Measurements from ENCODE around the gene QPCT.
"Not testable (repeated sequence)": the region's sequence is repeated elsewhere in the genome, so short reads cannot be mapped to it uniquely, and the experiment has no call there.

QPCT gene

GRCh38 chr2:37391711-37392110 is 47.3 kb downstream of the QPCT start:
- DNase-seq (ENCODE audit: low spot score) = no peak

DNA sequence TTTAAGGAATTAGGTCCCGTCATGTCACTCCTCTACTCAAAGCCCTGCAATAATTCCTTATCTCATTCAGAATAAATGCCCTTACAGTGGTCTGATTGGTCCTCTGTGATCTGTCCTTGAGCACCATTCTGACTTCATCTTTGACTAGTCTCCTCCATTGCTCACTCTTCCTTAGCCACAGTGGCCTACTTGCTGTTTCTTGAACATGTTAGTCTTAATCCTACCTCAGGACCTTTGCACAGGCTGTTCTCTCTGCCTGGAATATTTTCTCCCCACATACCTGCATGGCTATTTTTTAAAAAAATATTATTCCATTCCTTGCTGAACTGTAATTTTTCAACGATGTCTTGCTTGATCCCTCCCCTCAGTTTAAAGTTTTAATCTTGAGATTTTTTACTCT is 48.0 kb downstream of the QPCT start:
- DNase-seq (ENCODE audit: low spot score) = no peak

- no peak for DNase-seq (ENCODE audit: low spot score)
These were observed 49.8 kb downstream of the QPCT start for GRCh38 chr2:37394263-37394662.

GRCh38 chr2:37394796-37395555 is 50.5 kb downstream of the QPCT start:
- DNase-seq (ENCODE audit: low spot score) = no peak

- DNase-seq (ENCODE audit: low spot score) = no peak
These were observed 52.6 kb downstream of the QPCT start for GRCh38 chr2:37396890-37397565.

- no peak for DNase-seq (ENCODE audit: low spot score)
These were observed 54.6 kb downstream of the QPCT start for GRCh38 chr2:37398990-37399389.

GRCh38 chr2:37400041-37400440 is 55.6 kb downstream of the QPCT start:
- DNase-seq (ENCODE audit: low spot score) = no peak

DNA sequence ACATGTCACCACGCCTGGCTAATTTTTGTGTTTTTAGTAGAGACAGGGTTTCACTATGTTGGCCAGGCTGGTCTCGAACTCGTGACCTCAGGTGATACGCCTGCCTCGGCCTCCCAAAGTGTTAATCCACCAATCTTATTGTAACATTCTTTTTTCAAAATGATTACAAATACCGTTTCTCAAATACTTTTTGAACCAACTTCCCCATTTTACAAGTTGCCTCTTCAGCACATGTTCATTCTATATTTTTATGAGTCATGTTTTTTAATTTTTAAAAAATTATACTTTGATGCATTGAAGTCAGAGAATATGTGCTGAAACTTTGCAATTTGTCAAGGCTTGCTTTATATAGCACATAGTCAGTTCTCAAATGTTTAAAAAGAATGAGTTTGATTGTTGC is 58.2 kb downstream of the QPCT start:
- no peak for DNase-seq (ENCODE audit: low spot score)

DNA sequence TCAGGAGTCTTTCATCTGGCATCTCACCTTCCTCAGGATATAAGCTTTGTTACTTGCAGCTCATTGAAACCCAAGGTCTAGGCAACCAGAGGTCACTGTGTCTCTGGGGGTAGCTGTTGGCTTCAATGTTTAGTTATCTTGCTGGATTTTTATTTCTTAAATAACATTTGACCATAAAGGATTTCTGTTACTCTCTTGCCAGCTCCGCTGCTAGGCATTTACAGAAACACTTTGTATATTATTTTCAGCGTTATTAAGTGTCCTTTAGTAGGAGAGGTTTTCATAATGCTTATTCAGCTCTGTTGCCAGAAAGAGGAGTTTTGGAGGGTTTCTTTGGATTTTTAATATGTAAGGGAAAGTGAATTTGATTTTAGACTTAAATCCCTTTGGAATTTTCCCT is 61.4 kb downstream of the QPCT start:
- no peak for DNase-seq (ENCODE audit: low spot score)

DNA sequence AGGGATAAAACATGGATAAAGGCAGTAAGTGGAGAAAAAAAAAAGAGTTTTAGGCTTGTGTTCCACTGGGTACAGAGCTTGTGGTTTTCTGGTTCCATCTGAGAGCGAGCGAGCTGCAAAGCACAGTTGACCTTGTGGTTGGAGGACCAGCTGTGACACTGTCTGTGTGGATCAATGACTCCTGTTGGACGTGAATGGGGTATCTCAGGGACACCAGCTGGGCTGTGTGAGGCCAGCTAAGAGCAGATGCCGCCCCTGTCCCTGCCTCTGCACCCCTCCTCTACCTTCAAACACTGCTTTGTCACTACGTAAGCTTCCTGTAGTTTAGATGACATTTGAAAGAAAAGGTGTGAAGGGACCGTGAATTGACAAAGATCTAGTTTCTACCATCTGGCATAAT is 67.8 kb downstream of the QPCT start:
- no peak for DNase-seq (ENCODE audit: low spot score)

DNA sequence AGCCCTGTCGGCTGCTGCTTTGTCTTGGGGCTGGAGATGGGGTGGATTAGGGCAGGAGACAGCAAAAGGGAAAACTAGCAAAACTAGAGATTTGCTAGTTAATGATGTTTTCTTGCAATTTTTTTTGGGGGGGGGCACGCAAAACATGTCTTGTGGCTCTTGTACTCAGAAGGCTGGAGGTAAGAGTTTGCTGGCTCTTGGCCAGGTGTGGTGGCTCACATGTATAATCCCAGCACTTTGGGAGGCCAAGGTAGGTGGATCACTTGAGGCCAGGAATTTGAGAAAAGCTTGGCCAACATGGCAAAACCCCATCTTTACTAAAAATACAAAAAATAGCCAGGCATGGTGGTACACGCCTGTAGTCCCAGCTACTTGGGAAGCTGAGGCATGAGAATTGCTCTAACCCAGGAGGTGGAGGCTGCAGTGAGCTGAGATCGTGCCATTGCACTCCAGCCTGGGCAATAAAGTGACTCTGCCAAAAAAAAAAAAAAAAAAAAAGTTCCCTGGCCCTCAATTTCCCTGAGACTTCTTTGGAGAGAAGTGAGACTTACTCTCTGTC is 69.6 kb downstream of the QPCT start:
- DNase-seq (ENCODE audit: low spot score) = not testable (repeated sequence)

GRCh38 chr2:37414470-37414949 is 70.1 kb downstream of the QPCT start:
- peak; percentile 18 for DNase-seq (ENCODE audit: low spot score)

DNA sequence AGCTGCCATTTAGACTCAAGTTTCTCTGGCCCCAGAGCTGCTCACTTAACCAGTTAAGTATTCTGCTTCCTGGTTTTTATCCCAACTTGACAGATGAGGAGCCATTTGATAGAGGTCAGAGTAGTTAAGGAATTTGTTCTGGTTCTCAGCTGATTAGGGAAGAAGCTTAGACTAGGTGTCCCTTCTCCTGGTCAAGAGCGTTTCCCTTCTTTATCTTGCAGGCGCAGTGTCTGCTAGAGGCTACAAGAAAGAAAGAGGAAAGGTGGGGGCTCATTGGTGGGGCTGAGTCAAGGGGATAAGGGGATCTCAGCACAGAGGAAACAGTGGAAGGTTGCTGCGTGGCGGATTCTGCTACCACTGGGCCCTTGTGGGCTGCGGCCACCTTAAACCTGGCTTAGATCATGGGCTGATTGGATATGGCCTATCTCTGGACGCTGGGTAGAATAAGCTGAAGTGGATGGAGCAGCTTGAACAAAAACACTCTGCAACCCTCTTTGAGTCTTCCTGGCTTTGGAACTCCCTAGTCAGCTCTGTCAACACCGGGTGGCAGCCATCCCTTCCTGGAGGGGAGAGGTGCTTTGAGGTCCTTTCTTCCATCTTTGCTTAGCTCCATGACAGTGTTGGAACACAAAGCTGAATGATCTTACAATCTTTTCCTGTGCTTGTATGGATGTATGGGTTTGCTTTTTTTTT is 70.8 kb downstream of the QPCT start:
- no peak for DNase-seq (ENCODE audit: low spot score)

GRCh38 chr2:37417321-37417720 is 72.9 kb downstream of the QPCT start:
- no peak for DNase-seq (ENCODE audit: low spot score)

- DNase-seq (ENCODE audit: low spot score) = no peak
These were observed 74.5 kb downstream of the QPCT start for GRCh38 chr2:37418956-37419355.

GRCh38 chr2:37421686-37422085 is 77.3 kb downstream of the QPCT start:
- no peak for DNase-seq (ENCODE audit: low spot score)

DNA sequence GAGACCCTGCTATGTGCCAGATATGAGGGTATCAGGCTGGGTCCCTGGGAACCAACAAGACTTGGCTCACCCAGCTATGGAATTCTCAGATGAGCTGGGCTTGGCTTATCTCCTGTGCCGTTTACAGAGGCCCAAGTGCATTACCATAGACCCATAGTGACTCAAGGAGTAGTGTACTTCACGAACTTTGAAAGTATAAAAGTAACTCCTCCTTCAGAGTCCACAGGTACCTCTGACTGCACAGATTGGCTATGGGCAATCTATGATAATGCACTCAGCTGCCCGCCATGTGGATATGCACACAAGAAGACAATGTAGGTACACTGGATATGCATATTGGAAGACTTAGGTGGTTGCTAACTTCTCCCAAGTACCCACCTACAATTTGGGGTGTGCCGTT is 78.4 kb downstream of the QPCT start:
- DNase-seq (ENCODE audit: low spot score) = no peak

Measured in putamen (tissue), 1 donor.